ENCODE results near the gene MOK. TPM values are rescaled to one million over a fixed set of nuclear protein-coding genes. Genes with fewer than 3 reads are reported as not detected.
A peak's percentile ranks its signal among the peaks of the same experiment; 100 is the strongest.

The MOK gene
- total RNA-seq, 1 donor from 2014 or later: 5.2 TPM

GRCh38 chr14:102325791-102326345 is 20.9 kb upstream of the MOK start:
- Histone ChIP-seq H3K27ac (ENCODE audit: low read depth, low read length) (no peak overlapping the region), H3K9me3 (ENCODE audit: control insufficient read depth in 3 of 3, low read length in 3 of 3) (no peaks in the 10 kb centered on the region), H3K4me1 (ENCODE audit: control insufficient read depth in 3 of 3, insufficient read depth in 3 of 3, low read length in 3 of 3) (peaks cover 4 to 11% (median 6%) of the 10 kb centered on the region in 3 donors), H3K4me3 (ENCODE audit: low read length in 3 of 3) (no peak overlapping the region), H3K36me3 (ENCODE audit: control insufficient read depth in 3 of 3, insufficient read depth in 3 of 3, low read length in 3 of 3) (peaks cover 10 to 22% (median 13%) of the 10 kb centered on the region in 3 donors), H3K27me3 (ENCODE audit: control insufficient read depth in 3 of 3, insufficient read depth in 3 of 3, low read length in 3 of 3) (no peaks in the 10 kb centered on the region), H3K9ac (ENCODE audit: low read depth in 1 of 3, low read length in 3 of 3) (no peak overlapping the region)

GRCh38 chr14:102323102-102323501 is 18.1 kb upstream of the MOK start:
- H3K27ac ChIP-seq (ENCODE audit: low read depth, low read length): peak overlapping the region; percentile 29
- H3K4me3 ChIP-seq (ENCODE audit: low read length in 3 of 3): no peak overlapping the region
- H3K9me3 ChIP-seq (ENCODE audit: control insufficient read depth in 3 of 3, low read length in 3 of 3): no peaks in the 10 kb centered on the region
- peak overlapping the region in 1 of 3 donors; percentile 25 for H3K9ac ChIP-seq (ENCODE audit: low read depth in 1 of 3, low read length in 3 of 3)
- H3K27me3 ChIP-seq (ENCODE audit: control insufficient read depth in 3 of 3, insufficient read depth in 3 of 3, low read length in 3 of 3): no peaks in the 10 kb centered on the region
- peaks cover 10 to 22% (median 13%) of the 10 kb centered on the region in 3 donors for H3K36me3 ChIP-seq (ENCODE audit: control insufficient read depth in 3 of 3, insufficient read depth in 3 of 3, low read length in 3 of 3)
- peaks cover 21 to 33% (median 26%) of the 10 kb centered on the region in 3 donors for H3K4me1 ChIP-seq (ENCODE audit: control insufficient read depth in 3 of 3, insufficient read depth in 3 of 3, low read length in 3 of 3)

GRCh38 chr14:102321456-102322422 is 16.8 kb upstream of the MOK start:
- no peak overlapping the region for H3K27ac ChIP-seq (ENCODE audit: low read depth, low read length)
- H3K4me1 ChIP-seq (ENCODE audit: control insufficient read depth in 3 of 3, insufficient read depth in 3 of 3, low read length in 3 of 3): peaks cover 26 to 43% (median 36%) of the 10 kb centered on the region in 3 donors
- no peaks in the 10 kb centered on the region for H3K9me3 ChIP-seq (ENCODE audit: control insufficient read depth in 3 of 3, low read length in 3 of 3)

DNA sequence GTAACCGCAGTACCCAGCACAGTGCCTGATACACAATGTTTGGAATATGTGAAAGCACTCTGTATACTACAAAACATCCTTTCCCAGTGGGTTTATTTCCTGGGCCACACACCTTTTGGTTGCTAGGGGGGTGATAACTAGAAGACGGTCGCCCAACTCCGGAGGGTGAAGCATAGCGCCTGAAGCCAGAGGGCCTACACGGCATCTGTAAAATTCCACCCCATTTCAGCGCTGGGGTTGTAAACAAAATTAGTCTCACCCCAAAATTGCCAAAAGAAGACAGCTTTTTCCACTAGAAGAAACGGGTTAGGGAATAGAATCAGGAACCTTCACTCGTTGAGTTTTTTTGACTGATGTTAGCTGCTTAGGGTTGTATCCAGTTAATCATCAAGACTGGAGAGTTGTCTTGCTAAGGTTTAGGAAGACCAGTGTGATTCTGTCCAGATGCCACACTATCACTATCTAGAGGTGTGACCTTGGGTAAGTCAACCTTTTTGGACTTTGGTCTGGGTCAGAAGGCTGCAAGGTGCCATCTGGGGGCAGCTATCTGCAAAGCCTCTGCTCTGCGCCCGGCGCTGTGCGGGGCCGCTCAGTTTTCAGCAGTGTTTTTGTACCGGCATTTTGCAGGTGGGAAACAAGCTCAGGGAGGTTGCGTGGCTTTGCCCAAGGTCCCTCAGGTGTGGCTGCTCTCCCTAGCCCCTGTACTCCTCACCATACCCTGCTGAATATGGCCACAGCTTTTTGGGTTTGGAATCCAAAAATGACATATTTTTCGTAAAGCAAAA is 15.9 kb upstream of the MOK start:
- Histone ChIP-seq H3K27ac (ENCODE audit: low read depth, low read length) (peak overlapping the region; percentile 97), H3K9me3 (ENCODE audit: control insufficient read depth in 3 of 3, low read length in 3 of 3) (no peaks in the 10 kb centered on the region), H3K27me3 (ENCODE audit: control insufficient read depth in 3 of 3, insufficient read depth in 3 of 3, low read length in 3 of 3) (no peaks in the 10 kb centered on the region), H3K9ac (ENCODE audit: low read depth in 1 of 3, low read length in 3 of 3) (peak overlapping the region; percentile 95 to 98 (median 98)), H3K4me3 (ENCODE audit: low read length in 3 of 3) (peak overlapping the region; percentile 84 to 91 (median 88)), H3K4me1 (ENCODE audit: control insufficient read depth in 3 of 3, insufficient read depth in 3 of 3, low read length in 3 of 3) (peaks cover 33 to 50% (median 44%) of the 10 kb centered on the region in 3 donors), H3K36me3 (ENCODE audit: control insufficient read depth in 3 of 3, insufficient read depth in 3 of 3, low read length in 3 of 3) (peaks cover 2 to 9% (median 3%) of the 10 kb centered on the region in 3 donors)

More at GRCh38 chr14:102321456-102322422, 16.8 kb upstream of the MOK start:
- peaks cover 10 to 16% (median 11%) of the 10 kb centered on the region in 3 donors for H3K36me3 ChIP-seq (ENCODE audit: control insufficient read depth in 3 of 3, insufficient read depth in 3 of 3, low read length in 3 of 3)
- H3K4me3 ChIP-seq (ENCODE audit: low read length in 3 of 3): no peak overlapping the region
- no peaks in the 10 kb centered on the region for H3K27me3 ChIP-seq (ENCODE audit: control insufficient read depth in 3 of 3, insufficient read depth in 3 of 3, low read length in 3 of 3)
- peak overlapping the region in 1 of 3 donors; percentile 1 for H3K9ac ChIP-seq (ENCODE audit: low read depth in 1 of 3, low read length in 3 of 3)

DNA sequence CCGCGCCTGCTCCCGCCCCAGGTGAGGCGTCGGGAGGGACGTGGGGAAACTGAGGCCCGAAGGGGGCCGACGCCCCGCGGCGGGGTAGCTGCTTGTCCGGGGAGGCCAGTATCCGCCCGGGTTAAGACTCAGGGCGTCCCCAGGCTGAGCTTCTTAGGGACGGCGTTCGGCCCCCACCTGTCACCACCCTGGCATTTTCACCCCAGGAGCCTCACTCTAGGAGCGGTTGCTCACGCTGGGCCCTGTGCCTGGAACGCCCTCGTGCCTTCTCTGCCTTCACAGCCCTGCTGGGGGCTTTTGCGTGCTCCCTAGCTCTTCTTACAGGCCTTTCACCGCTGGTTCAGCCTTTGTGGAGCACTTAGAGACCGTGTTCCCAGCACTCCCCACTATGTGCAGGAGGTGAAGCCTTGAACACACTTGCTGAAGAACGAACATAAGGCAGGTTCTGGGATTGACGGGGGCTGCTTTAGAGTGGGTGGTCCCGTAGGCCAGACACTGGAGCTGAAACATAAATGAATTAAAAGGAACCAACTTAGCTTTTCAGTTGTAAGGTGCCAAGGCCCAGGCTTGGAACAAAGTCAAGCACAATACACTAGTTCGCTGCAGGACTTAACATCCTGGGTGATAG is 15.2 kb upstream of the MOK start:
- Histone ChIP-seq H3K36me3 (ENCODE audit: control insufficient read depth in 3 of 3, insufficient read depth in 3 of 3, low read length in 3 of 3) (peaks cover 0 to 9% (median 3%) of the 10 kb centered on the region in 3 donors), H3K9me3 (ENCODE audit: control insufficient read depth in 3 of 3, low read length in 3 of 3) (no peaks in the 10 kb centered on the region), H3K4me1 (ENCODE audit: control insufficient read depth in 3 of 3, insufficient read depth in 3 of 3, low read length in 3 of 3) (peaks cover 36 to 56% (median 46%) of the 10 kb centered on the region in 3 donors), H3K9ac (ENCODE audit: low read depth in 1 of 3, low read length in 3 of 3) (peak overlapping the region; percentile 95 to 98 (median 98)), H3K27me3 (ENCODE audit: control insufficient read depth in 3 of 3, insufficient read depth in 3 of 3, low read length in 3 of 3) (no peaks in the 10 kb centered on the region), H3K27ac (ENCODE audit: low read depth, low read length) (peak overlapping the region; percentile 97), H3K4me3 (ENCODE audit: low read length in 3 of 3) (peak overlapping the region; percentile 84 to 91 (median 88))

GRCh38 chr14:102319351-102320032 is 14.5 kb upstream of the MOK start, which contains the start of gene ZNF839:
TSS of gene ZNF839 (plus strand) at chr14:102319746. CDS start at chr14:102319766, 20 bp downstream.
- no peaks in the 10 kb centered on the region for H3K9me3 ChIP-seq (ENCODE audit: control insufficient read depth in 3 of 3, low read length in 3 of 3)
- H3K36me3 ChIP-seq (ENCODE audit: control insufficient read depth in 3 of 3, insufficient read depth in 3 of 3, low read length in 3 of 3): peaks cover 0 to 9% (median 3%) of the 10 kb centered on the region in 3 donors
- H3K4me1 ChIP-seq (ENCODE audit: control insufficient read depth in 3 of 3, insufficient read depth in 3 of 3, low read length in 3 of 3): peaks cover 41 to 60% (median 50%) of the 10 kb centered on the region in 3 donors
- H3K27ac ChIP-seq (ENCODE audit: low read depth, low read length): peak within 1 kb of the TSS; percentile 97
- H3K4me3 ChIP-seq (ENCODE audit: low read length in 3 of 3): peak within 1 kb of the TSS; percentile 84 to 91 (median 88)
- H3K9ac ChIP-seq (ENCODE audit: low read depth in 1 of 3, low read length in 3 of 3): peak within 1 kb of the TSS; percentile 95 to 98 (median 98)
- H3K27me3 ChIP-seq (ENCODE audit: control insufficient read depth in 3 of 3, insufficient read depth in 3 of 3, low read length in 3 of 3): no peaks in the 10 kb centered on the region

DNA sequence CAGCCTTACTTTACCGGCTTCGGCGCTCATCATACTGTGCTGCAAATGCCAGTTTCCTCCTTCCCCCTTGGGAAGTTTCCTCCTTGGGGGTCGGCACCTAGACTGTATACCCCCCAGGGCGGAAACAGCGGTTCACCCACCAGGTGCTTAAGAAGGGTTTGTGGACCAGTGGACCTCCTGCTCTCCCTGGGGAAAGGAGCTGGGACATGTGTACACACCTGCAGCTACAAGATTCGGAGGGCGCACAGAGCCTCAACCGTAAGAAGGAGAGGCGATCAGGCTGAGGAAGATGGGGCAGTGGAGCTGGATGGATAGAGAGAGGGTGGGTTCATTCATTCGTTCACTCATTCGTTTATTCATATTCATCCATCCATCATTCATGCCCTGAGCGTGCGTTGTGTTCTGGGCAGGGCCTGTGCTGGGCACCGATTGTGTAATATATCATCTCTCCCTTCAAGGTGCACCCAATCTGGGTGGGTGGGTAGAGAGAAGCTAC is 13.9 kb upstream of the MOK start:
- no peaks in the 10 kb centered on the region for H3K27me3 ChIP-seq (ENCODE audit: control insufficient read depth in 3 of 3, insufficient read depth in 3 of 3, low read length in 3 of 3)
- H3K4me3 ChIP-seq (ENCODE audit: low read length in 3 of 3): peak overlapping the region; percentile 84 to 91 (median 85)
- peaks cover 0 to 9% (median 3%) of the 10 kb centered on the region in 3 donors for H3K36me3 ChIP-seq (ENCODE audit: control insufficient read depth in 3 of 3, insufficient read depth in 3 of 3, low read length in 3 of 3)
- H3K9me3 ChIP-seq (ENCODE audit: control insufficient read depth in 3 of 3, low read length in 3 of 3): no peaks in the 10 kb centered on the region
- H3K4me1 ChIP-seq (ENCODE audit: control insufficient read depth in 3 of 3, insufficient read depth in 3 of 3, low read length in 3 of 3): peaks cover 44 to 64% (median 53%) of the 10 kb centered on the region in 3 donors
- peak overlapping the region; percentile 97 for H3K27ac ChIP-seq (ENCODE audit: low read depth, low read length)
- peak overlapping the region; percentile 90 to 98 (median 92) for H3K9ac ChIP-seq (ENCODE audit: low read depth in 1 of 3, low read length in 3 of 3)

DNA sequence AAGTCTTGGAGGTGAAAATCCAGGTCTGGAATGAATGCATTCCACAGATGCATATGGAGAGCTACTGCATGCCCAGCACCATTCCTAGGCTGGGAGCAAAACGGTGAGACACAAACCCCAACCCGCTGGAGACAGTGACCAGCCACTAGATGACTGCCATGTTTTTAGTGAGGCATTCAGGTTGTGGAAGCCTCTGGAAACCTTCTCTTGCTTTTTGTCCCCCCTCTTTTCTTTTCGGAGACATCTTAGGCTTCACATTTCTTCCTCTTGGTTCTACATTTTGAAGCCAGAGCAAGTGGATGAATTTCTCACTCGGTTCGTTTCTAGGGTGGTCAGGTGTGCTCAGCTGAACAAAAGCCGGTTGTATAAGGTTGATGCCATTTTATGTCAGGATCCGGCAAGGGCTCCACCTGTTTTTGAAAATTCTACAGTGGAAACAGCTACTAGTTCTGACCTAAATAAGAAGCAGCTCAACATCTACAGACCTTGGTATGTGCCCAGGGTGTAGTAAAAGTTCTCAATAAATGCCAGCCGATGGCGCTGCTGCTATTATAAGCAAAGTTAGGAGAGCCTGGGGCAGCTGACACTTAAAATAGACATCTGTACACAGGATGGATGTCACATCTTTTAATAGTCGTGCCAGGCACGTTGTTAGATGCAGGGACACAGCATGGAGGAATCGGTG is 12.7 kb upstream of the MOK start:
- no peaks in the 10 kb centered on the region for H3K27me3 ChIP-seq (ENCODE audit: control insufficient read depth in 3 of 3, insufficient read depth in 3 of 3, low read length in 3 of 3)

More for the DNA sequence above, 12.7 kb upstream of the MOK start:
- peak overlapping the region; percentile 73 to 98 (median 75) for H3K9ac ChIP-seq (ENCODE audit: low read depth in 1 of 3, low read length in 3 of 3)
- H3K4me1 ChIP-seq (ENCODE audit: control insufficient read depth in 3 of 3, insufficient read depth in 3 of 3, low read length in 3 of 3): peaks cover 45 to 63% (median 53%) of the 10 kb centered on the region in 3 donors
- H3K27ac ChIP-seq (ENCODE audit: low read depth, low read length): peak overlapping the region; percentile 97
- peaks cover 0 to 9% (median 3%) of the 10 kb centered on the region in 3 donors for H3K36me3 ChIP-seq (ENCODE audit: control insufficient read depth in 3 of 3, insufficient read depth in 3 of 3, low read length in 3 of 3)
- H3K9me3 ChIP-seq (ENCODE audit: control insufficient read depth in 3 of 3, low read length in 3 of 3): no peaks in the 10 kb centered on the region
- peak overlapping the region; percentile 69 to 79 (median 79) for H3K4me3 ChIP-seq (ENCODE audit: low read length in 3 of 3)
